ENCODE data around the gene PLXNA2. TPM values are rescaled to one million over a fixed set of nuclear protein-coding genes. Genes with fewer than 3 reads are reported as not detected.

The PLXNA2 gene
- total and polyA plus RNA-seq, 3 donors from 2014 or later, result 4.1 to 5.5 (median 4.7) TPM

DNA sequence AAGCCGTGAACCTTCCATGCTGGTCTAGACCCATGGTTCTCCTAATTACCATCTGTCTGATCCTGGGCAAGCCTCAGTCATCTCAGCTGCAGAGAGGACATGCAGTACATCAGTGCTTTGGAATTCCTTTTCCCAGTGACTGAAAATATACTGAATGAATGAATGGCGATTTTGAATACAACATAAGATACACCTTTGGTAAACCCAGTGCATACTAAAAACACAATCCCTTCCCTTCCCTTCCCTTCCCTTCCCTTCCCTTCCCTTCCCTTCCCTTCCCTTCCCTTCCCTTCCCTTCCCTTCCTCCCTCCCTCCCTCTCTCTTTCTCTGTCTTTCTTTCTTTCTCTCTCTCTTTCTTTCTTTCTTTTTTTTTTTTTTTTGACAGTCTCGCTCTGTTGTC is 21.3 kb upstream of the PLXNA2 start:
- Histone ChIP-seq H3K27me3 (no peaks in the 10 kb centered on the region), H3K9me3 (no peaks in the 10 kb centered on the region), H3K4me1 (no peaks in the 10 kb centered on the region), H3K4me3 (no peak overlapping the region), H3K27ac (no peak overlapping the region), H3K36me3 (ENCODE audit: low read depth, missing control alignments) (no peaks in the 10 kb centered on the region)
- no peak for TF ChIP-seq POLR2A (IDR thresholded peaks at IDR 0.05)
- TF ChIP-seq, protein P1, sequence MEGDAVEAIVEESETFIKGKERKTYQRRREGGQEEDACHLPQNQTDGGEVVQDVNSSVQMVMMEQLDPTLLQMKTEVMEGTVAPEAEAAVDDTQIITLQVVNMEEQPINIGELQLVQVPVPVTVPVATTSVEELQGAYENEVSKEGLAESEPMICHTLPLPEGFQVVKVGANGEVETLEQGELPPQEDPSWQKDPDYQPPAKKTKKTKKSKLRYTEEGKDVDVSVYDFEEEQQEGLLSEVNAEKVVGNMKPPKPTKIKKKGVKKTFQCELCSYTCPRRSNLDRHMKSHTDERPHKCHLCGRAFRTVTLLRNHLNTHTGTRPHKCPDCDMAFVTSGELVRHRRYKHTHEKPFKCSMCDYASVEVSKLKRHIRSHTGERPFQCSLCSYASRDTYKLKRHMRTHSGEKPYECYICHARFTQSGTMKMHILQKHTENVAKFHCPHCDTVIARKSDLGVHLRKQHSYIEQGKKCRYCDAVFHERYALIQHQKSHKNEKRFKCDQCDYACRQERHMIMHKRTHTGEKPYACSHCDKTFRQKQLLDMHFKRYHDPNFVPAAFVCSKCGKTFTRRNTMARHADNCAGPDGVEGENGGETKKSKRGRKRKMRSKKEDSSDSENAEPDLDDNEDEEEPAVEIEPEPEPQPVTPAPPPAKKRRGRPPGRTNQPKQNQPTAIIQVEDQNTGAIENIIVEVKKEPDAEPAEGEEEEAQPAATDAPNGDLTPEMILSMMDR (IDR thresholded peaks at IDR 0.05), result no peak
- DNase-seq, result no peak
- intact Hi-C loops (cut with DNase I; ENCODE audit: low total_unique reads), result no loop called here
- WGBS, 2 donors, result 81 to 86% methylated on average over 3 of the region's 3 CpGs

DNA sequence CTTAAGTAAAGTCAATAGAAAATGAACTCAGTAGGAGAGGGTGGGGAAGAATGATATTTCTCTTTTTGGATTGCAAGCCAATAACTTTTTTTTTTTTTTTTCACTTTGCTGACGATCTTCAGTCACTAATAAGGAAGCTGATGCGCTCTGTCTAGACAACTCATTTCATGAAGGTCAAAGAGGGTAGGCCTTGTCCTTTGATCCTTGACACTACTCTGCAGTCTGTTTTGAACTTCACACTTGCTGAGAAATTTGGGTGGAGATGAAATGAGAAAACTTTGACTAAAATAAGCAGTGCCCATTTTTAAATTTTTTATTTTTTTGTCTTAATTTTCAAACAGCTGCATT is 20.9 kb upstream of the PLXNA2 start:
- no peaks in the 10 kb centered on the region for H3K27me3 ChIP-seq
- no peaks in the 10 kb centered on the region for H3K36me3 ChIP-seq (ENCODE audit: low read depth, missing control alignments)
- H3K27ac ChIP-seq, result no peak overlapping the region
- H3K4me1 ChIP-seq, result no peaks in the 10 kb centered on the region
- WGBS, 2 donors, result 50 to 62% methylated on average over 2 of the region's 2 CpGs
- TF ChIP-seq, protein P1 (IDR thresholded peaks at IDR 0.05), result no peak
- no peak for TF ChIP-seq POLR2A (IDR thresholded peaks at IDR 0.05)
- H3K9me3 ChIP-seq, result no peaks in the 10 kb centered on the region
- no peak for DNase-seq
- intact Hi-C loops (cut with DNase I; ENCODE audit: low total_unique reads), result no loop called here
- no peak overlapping the region for H3K4me3 ChIP-seq

DNA sequence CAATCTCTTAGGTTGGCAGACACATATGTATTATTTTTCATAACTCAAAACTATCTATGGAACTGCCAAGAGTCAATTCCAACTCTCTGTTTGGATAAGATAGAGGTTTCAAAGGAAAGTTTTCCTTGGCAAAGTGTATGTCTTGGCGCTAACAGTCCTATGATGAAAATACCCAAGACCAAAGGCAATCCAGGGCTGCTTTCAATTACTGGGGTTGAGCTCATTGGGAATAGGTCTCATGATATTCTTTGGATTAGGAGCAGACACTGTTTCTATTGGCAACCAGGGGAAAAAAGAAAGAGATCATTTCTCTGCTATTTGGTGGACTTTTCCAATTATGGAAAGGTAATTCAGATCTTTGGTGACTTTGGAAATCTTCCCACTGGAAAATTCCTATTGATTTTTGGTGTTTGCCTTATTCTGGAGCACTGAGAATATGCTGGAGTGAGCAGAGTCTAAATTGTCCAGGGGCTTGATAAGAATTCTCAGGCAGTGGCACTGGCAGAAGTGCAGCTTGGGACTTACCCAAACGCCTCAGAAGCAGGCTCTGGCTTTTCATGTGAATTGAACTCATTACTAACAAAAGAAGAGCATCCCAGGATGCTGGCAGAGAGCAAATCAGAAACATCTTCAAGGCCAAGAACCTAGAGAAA is 20.4 kb upstream of the PLXNA2 start:
- no peak overlapping the region for H3K27ac ChIP-seq
- H3K4me1 ChIP-seq, result no peaks in the 10 kb centered on the region
- TF ChIP-seq, protein P1 (IDR thresholded peaks at IDR 0.05), result no peak
- no peak for TF ChIP-seq POLR2A (IDR thresholded peaks at IDR 0.05)
- H3K36me3 ChIP-seq (ENCODE audit: low read depth, missing control alignments), result no peaks in the 10 kb centered on the region
- no peaks in the 10 kb centered on the region for H3K9me3 ChIP-seq
- no peak overlapping the region for H3K4me3 ChIP-seq
- WGBS, 2 donors, result 39 to 42% methylated on average over 2 of the region's 2 CpGs
- no peaks in the 10 kb centered on the region for H3K27me3 ChIP-seq
- no peak for DNase-seq
- intact Hi-C loops (cut with DNase I; ENCODE audit: low total_unique reads), result no loop called here

DNA sequence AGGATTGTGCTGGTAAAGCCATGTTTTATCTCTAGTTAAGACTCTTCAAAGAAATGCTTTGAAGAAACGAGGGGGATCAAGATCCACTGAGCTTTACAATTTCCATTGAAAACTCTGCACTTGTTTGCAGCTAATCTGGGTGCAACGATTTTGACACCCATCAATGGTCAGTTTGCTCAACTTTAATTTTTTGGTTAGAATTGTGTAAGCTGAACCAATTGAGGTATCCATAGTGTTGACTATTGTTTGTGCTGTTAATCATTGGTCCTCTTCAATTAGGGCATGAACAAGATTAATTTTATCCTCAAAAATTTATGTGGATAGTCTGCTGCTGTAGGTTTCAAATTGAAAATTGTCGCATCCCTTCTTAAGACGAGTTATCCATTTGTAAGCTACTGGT is 17.7 kb upstream of the PLXNA2 start:
- H3K9me3 ChIP-seq, result no peaks in the 10 kb centered on the region
- TF ChIP-seq, protein P1 (IDR thresholded peaks at IDR 0.05), result no peak
- TF ChIP-seq POLR2A (IDR thresholded peaks at IDR 0.05), result no peak
- no peaks in the 10 kb centered on the region for H3K4me1 ChIP-seq
- no peaks in the 10 kb centered on the region for H3K36me3 ChIP-seq (ENCODE audit: low read depth, missing control alignments)
- 74 to 76% methylated on average over 4 of the region's 4 CpGs for WGBS, 2 donors
- DNase-seq, result no peak
- no peak overlapping the region for H3K27ac ChIP-seq
- H3K4me3 ChIP-seq, result no peak overlapping the region
- intact Hi-C loops (cut with DNase I; ENCODE audit: low total_unique reads), result no loop called here
- H3K27me3 ChIP-seq, result no peaks in the 10 kb centered on the region

DNA sequence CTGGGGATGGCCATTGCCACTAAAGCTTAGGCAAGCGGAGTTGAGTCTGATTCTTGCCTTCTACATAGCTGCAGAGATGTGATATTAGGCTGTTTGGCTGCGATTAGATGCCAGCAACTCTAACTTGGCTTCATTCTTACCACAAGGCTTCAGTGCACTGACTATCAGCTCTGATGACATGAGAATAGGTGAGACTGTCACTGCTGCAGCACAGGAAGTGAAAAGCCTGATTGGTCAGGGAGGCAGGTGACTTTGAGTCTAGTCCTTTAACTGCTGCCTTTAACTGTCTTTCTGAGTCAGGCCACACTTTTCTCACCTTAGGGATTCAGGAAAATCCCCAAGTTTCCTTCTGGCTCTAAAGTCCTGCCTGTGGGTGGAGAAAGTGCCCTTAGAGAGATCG is 14.1 kb upstream of the PLXNA2 start:
- Histone ChIP-seq H3K27ac (no peak overlapping the region), H3K36me3 (ENCODE audit: low read depth, missing control alignments) (no peaks in the 10 kb centered on the region), H3K4me3 (no peak overlapping the region), H3K27me3 (no peaks in the 10 kb centered on the region), H3K9me3 (no peaks in the 10 kb centered on the region), H3K4me1 (peaks cover 3% of the 10 kb centered on the region)
- intact Hi-C loops (cut with DNase I; ENCODE audit: low total_unique reads), result no loop called here
- no peak for DNase-seq
- WGBS, 2 donors, result 91 to 100% methylated on average over 3 of the region's 3 CpGs
- no peak for TF ChIP-seq POLR2A (IDR thresholded peaks at IDR 0.05)
- TF ChIP-seq, protein P1 (IDR thresholded peaks at IDR 0.05), result no peak
